GM10847 (cell line): ENCODE results near the gene PLPPR5.

ENCODE experiments used
- POLR2A ChIP-seq: IDR thresholded peaks from 2 replicates; pipeline ENCODE4 v1.6.1; 2011; ENCODE audit not compliant: insufficient read length; ENCODE audit errors: extremely low read depth

PLPPR5 gene

DNA sequence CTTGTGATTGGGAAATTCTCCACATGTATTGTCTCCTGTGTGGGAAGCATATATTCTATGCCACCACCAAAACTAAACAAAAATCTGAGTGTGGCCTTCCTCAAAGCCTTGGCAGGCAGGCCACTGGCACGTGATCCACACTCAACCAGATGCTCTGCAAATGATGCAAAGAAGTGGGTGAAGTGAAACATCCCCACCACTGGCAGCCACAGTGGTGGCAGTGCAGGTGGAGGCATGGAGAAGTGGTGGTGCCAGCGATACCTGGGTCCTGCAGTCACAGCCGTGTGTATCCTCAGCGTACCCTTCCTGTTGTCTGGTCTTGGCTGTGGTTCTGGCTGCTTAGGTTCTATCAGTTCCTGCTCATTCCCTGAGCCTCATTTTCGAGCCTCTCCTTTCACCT lies 65.2 kb downstream of the PLPPR5 start:
- TF ChIP-seq POLR2A = no peak

DNA sequence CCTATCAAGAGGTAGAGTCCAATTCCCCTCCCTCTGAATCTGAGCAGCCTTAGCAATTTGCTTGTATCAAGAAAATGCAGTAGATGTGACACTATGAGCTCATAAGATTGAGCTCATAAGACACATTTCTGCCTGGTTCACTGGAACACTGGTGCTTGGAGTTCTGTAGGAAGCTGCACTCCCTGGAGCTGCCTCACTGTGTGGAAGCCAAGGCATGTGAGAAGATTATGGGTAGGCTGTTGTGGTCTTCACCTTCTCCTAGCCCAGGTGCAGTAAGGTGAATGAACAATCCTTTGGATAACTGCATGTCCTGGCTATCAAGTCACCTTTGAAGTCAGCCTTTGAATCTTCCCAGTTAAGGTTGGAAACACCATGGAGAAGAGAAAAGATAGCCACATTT lies 67.3 kb downstream of the PLPPR5 start:
- no peak for TF ChIP-seq POLR2A

DNA sequence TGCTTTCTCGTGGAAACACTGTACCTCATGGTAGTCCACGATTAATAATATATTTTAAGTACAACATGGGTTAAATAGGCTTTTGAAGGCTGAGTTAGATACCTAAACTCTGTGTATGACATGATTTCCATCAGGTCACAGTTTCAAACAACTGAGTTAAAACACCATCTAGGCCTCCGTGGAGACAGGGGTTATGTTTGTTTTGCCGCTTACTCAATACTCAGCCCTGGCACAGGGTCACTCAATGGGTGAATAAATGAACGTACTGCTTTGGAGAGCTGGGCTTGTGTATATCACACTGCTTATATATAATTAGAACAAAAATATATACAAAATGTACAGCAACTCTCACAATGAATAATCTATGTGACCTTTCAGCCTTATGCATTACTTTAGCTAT lies 72.5 kb downstream of the PLPPR5 start:
- TF ChIP-seq POLR2A = no peak

DNA sequence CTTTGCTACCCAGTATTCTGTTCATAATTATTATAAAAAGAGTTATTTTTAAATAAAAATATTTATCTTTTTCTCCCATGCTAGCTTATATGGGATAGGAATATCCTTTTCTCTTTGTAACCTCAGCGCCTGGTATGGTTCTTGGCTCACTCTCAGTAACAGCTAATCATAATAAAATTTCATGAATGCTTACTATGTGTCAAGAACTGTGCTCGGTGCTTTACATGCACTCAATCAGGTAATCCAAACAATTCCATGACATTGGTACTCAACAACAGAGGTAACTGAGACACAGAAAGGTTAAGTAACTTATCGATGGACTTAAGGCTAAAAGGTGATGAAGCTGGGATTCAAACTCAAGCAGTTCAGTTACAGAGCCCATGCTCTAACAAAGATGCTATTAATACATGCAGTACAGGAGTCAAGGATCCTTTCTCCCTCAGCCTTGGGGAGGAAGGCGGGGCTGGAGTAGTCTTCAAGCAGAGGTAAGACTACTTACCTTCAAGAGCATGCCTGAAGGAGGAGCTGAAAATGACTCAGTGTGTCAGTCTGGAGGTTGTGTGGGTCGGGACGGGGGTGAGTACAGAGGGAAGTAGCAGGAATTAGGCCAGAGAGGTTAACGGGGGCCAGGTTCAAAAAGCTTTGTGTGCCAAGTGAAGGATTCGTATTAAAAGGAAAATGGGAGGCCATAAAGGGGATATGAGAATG lies 73.4 kb downstream of the PLPPR5 start:
- TF ChIP-seq POLR2A = no peak

DNA sequence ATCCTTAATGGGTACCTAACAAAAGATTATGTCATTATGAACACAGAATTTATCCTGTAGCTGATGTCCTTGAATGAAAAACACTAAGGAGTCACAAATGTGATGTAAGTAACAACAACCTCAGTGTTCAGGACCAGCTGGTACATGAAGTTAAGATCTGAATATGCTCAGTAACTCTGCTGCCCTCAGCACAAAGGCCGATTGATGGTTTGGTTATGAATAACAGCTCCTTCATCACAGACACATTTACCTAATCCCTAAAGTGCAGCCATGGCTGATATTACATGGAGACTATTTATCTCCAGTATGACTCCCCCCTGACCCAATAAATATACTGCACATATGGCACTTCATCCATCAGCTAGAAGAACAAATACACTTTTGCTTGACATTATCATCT lies 75.2 kb downstream of the PLPPR5 start:
- no peak for TF ChIP-seq POLR2A

DNA sequence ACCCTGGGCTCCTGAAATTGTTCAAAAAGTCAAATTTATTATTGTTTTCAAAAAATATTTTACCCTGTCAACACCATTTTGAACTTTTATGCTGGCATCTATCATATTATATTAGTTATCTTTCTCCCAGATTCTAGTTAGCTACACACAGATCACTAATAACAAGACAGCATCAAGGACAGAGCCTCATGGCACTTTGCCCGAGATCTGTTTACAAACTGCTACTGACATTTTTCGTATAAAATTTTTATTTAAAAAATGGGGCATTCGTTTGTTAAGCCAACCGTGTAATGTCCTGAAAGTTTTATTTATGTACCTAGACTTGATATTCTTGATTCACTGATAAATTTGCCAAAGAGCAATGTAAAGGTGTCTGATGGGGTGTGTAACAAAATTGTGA lies 78.1 kb downstream of the PLPPR5 start:
- TF ChIP-seq POLR2A = no peak

DNA sequence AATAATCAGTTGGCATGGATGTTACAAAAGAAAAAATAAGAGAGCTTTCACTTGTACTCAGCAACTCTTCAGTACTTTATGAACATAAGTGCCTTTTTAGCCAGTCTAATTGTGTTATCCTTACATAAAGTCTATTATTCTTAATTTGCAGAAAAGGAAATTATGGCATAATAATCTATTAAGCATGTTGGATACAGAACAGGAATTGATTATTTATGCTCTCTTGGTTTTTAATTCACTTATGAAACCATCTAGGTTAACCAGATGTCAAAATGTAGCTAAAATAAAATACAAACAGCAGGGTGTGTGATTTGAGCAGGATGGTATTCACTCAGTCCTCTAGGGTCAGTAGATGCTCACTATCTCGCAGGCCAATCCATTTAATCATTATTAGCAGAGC lies 79.7 kb downstream of the PLPPR5 start:
- no peak for TF ChIP-seq POLR2A

DNA sequence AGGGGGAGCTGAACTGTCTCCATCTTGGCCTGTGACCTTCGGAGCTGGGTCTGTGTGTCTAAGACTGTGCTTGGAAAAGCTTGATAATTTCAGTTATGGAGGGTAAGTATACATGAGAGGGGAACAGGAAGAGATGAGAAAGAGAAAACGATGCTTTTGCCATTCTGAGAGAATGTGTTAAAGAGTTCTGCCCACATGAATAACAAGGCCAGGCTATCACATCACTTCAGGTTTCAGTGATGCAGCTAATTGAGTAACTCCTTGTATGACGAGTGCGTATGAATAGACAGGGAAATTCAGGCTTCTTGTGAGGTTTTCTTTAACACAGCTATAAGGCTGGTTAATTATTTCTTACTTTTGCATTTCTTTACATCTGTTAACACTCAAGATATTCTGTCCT lies 81.0 kb downstream of the PLPPR5 start:
- no peak for TF ChIP-seq POLR2A

DNA sequence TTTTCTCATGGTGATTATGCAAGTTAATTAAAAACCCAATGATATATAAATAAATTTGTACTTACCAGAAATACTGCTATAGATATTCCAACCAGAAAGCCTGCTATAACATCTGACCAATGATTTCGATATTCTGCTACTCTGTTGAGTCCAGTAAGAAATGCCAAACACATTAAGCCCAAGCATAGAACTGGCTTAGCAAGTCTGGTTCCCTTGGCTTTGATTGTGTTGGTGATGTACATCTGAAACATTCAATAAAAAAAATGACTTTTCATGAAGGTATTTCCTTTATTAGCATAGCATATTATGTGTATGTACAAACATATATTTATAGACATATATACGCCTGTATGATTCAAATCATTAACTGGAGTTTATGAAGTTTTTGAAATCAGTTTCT lies 82.8 kb downstream of the PLPPR5 start:
- TF ChIP-seq POLR2A = no peak

DNA sequence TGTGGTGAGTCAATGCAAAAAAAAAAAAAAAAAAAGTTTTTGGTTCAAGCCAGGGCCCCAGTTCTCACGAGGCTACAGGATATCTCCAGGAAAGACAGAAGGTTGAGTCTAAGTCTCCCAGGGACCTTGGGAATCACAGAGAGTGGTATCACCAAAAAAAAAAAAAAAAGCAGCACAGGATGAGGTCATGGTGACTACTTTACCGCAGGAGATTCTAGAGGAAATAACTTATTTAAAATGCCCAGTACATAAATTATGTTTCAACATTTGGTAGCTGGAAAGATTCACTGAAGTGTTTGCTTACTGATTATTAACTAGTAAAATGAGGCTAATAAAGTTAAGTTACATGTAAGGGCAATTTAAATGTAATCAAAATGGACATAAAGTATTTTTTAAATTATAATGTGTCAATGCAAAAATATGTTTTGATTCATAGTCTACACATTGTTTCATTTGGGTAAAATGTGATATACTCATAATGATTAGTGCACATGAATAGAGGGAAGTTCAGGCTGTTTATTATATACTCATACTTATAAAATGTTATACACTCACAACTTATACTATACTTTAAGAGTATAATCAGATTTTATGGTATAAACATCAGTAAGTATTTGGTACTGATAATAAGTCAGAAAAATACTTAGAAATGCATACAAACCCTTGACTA lies 84.1 kb downstream of the PLPPR5 start:
- no peak for TF ChIP-seq POLR2A

DNA sequence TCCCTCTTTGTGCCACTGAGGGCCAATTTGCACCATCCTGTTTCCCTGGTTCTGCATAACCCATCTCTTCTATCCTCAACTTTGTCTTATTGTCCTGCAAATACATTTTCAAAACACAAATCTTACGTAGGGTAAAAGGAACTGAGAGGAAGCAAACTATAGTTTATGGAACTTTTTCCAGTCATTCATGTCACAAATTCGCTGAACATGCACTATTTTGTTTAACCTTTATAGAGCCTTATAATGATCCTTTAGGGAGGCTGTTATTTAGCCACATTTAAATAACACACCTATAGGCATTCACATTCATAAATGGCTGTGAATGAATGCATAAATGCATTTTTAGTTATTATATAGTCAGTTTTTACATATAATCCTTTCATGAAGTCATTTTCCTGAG lies 85.0 kb downstream of the PLPPR5 start:
- TF ChIP-seq POLR2A = no peak

DNA sequence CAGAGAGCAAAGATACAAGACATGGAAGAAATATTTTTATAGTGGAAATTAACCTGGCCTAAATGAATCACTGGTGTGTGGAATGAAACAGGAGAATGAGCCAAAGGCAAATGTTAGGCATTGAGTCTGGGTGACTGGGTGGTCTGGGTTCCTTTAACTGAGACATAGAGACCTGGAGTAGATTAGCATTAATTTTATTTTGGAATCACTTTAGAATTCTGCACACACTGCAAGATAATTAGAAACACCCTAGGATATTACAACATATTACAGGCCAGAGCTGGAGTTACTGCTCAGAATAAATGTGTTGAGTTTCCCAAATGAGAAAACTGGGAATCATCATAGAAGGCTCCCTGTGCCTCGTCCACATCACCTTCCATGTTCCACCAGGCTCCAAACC lies 85.5 kb downstream of the PLPPR5 start:
- TF ChIP-seq POLR2A = no peak

DNA sequence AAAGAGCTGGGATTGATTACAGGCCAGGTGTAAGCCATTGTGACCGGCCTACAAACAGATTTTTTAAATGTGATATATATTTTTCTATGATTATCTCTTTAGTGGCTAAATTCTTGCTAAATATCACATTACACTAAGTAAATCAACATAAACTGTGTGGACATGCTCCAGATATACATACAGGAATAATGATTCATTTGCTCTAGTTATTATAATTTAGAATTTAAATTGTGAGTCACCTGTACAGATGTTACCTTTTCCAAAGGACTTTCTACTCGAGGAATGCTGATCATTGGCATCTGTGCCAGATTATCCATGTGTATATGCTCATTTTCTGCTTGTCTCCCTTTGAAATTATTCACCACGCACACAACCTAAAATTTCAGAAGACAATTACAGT lies 90.1 kb downstream of the PLPPR5 start:
- TF ChIP-seq POLR2A = no peak

DNA sequence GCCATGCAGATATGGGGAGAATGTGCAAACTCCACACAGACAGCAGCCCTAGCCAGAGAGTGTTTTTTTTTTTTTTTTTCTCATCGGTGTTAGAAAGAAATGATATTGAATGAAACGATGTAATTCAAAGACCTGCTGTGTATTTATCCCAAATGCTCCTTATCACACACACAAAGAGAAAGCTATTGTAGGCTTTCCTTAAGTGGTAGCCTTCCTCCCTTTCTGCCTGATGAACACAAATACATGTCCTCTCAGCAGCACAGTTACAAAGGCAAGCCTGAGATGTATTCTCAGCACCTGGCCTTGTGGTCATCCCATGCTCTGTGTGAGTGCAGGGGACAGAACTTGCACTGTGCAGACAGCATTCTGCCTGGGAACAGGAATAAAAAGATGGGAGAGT lies 93.8 kb downstream of the PLPPR5 start:
- no peak for TF ChIP-seq POLR2A

DNA sequence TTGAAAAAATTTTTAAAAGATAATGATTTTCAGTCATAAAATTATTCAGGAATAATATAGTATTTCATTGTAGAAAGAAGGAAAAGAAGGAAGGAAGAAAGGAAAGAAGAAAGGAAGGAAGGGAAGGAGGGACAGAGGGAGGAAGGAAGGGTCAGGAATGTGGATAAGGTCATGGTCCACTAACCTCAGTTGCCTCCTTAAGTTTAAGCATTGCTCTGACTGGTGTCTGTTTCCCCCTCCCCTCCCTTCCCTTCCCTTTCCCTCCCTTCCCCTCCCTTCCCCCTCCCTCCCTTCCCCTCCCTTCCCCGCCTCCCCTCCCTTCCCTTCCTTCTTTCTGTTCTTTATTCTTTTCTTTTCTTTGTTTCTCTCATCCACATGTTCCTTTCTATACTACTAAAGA lies 95.7 kb downstream of the PLPPR5 start:
- no peak for TF ChIP-seq POLR2A

DNA sequence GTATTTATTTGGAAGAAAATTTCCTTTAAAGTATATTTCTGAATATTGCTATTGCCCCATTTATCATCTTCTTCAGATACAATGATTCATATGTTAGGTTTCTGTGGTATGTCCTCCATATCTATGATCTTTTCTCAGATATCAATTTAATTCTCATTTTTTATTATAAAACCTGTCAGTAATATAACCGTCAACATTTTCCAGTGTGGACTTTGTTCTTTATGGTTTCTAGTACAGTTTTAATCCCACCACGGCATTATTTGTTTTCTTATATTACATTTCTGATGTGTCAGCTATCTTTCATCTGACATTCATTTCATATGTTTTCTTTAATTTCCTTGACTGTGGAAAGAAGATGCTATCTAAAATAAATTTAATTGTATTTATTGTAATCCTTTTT lies 97.9 kb downstream of the PLPPR5 start:
- TF ChIP-seq POLR2A = no peak

DNA sequence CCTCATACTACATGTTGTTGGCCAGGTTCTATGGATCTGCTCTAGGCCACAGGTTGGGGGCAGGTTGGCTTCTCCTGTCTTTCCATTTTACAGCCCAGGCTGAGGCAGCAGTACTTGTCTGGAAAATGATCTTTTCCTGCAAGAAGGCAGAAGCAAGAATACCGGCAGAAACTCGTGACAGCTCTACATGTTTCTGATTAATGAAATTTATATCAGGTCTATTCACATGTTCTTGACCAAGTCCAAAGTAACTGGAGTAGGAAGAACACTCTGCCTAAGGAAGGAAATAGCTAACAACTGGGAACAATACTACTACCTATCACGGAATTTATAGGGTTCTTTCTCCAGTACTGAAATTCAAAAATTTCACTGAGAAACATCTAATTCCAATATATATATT lies 98.3 kb downstream of the PLPPR5 start:
- TF ChIP-seq POLR2A = no peak
